Stimulated activated CD4-positive, alpha-beta T cell treated with anti-CD3 and anti-CD28 coated beads, Interleukin-12 subunit alpha, Interleukin-12 subunit beta, amount 100 ng/mL, for 48 hours (primary cell): Measurements from ENCODE around the gene GAST.
"Not testable (repeated sequence)": the region's sequence is repeated elsewhere in the genome, so short reads cannot be mapped to it uniquely, and the experiment has no call there.

Experiments used
- DNase-seq, 3 donors: peaks; one replicate each; pipeline ENCODE4 v3.0.0-alpha.2; 2020; ENCODE audit warnings: low read depth in 2 of 3, low spot score in 1 of 3

Gene GAST

GRCh38 chr17:41711669-41712400 is at the start of gene GAST:
Gene GAST (plus strand): TSS chr17:41712331. CDS start chr17:41715437, 3,106 bp downstream.
- no peak for DNase-seq

GRCh38 chr17:41663451-41664171 is 48.5 kb upstream of the GAST start:
- no peak for DNase-seq

GRCh38 chr17:41664172-41664457 is 48.0 kb upstream of the GAST start:
- DNase-seq, result no peak

- DNase-seq, result no peak
Measured at GRCh38 chr17:41664587-41665565, 47.3 kb upstream of the GAST start.

GRCh38 chr17:41665566-41666236 is 46.4 kb upstream of the GAST start:
- peak; percentile 86 to 90 (median 86) for DNase-seq

- DNase-seq, result peak; percentile 56 to 69 (median 57)
Measured at GRCh38 chr17:41666237-41666641, 45.9 kb upstream of the GAST start.

GRCh38 chr17:41666708-41667279 is 45.3 kb upstream of the GAST start:
- peak; percentile 80 to 91 (median 84) for DNase-seq

GRCh38 chr17:41667280-41668041 is 44.7 kb upstream of the GAST start:
- DNase-seq, result no peak

GRCh38 chr17:41672153-41672552 is 40.0 kb upstream of the GAST start:
- DNase-seq, result no peak

GRCh38 chr17:41675157-41676057 is 36.7 kb upstream of the GAST start:
- DNase-seq, result not testable (repeated sequence)

GRCh38 chr17:41676058-41676419 is 36.1 kb upstream of the GAST start:
- DNase-seq, result no peak

GRCh38 chr17:41678411-41678906 is 33.7 kb upstream of the GAST start:
- DNase-seq, result no peak

- DNase-seq, result peak; percentile 48 to 65 (median 48)
Measured at GRCh38 chr17:41678907-41679739, 33.0 kb upstream of the GAST start.

- no peak for DNase-seq
Measured at GRCh38 chr17:41679740-41680425, 32.2 kb upstream of the GAST start.

- no peak for DNase-seq
Measured at GRCh38 chr17:41680426-41681040, 31.6 kb upstream of the GAST start.

- no peak for DNase-seq
Measured at GRCh38 chr17:41681776-41682175, 30.4 kb upstream of the GAST start.

GRCh38 chr17:41682631-41683030 is 29.5 kb upstream of the GAST start:
- DNase-seq, result no peak
